Upper lobe of left lung (tissue), 6 donors: ENCODE data around the gene PLS3. TPM values are rescaled to one million over a fixed set of nuclear protein-coding genes. Genes with fewer than 3 reads are reported as not detected.

Experiments used
- ATAC-seq, 2 donors: fragments of 200-7000 bp; cut with Tn5 transposase; one replicate each; pipeline ENCODE4 v1.9.1; 2022; ENCODE audit warnings: mild to moderate bottlenecking in 2 of 2, moderate library complexity in 2 of 2; ENCODE audit not compliant: low FRiP score in 2 of 2
- DNase-seq, 2 donors: peaks; one replicate each; pipeline ENCODE4 v3.0.0-alpha.2; 2019 to 2020
- H3K27ac ChIP-seq, 4 donors: fragments of 200-600 bp; sonication (generic); one replicate each; pipeline ENCODE4 v1.5.1; 2016 to 2019
- H3K27me3 ChIP-seq, 4 donors: fragments of 200-600 bp; sonication (generic); one replicate each; pipeline ENCODE4 v1.5.1; 2017 to 2019
- H3K36me3 ChIP-seq, 4 donors: fragments of 200-600 bp; sonication (generic); one replicate each; pipeline ENCODE4 v1.5.1; 2016 to 2019
- H3K4me1 ChIP-seq, 4 donors: fragments of 200-600 bp; sonication (generic); one replicate each; pipeline ENCODE4 v1.5.1; 2018 to 2019
- H3K4me3 ChIP-seq, 4 donors: fragments of 200-600 bp; sonication (generic); one replicate each; pipeline ENCODE4 v1.5.1; 2017 to 2019; ENCODE audit warnings: mild to moderate bottlenecking in 2 of 4, moderate library complexity in 1 of 4
- H3K9me3 ChIP-seq, 4 donors: fragments of 200-600 bp; sonication (generic); one replicate each; pipeline ENCODE4 v1.5.1; 2018 to 2019
- CTCF ChIP-seq, 6 experiments: fragments of 450-650 bp in 4 of 6; fragments of 200-600 bp in 2 of 6; sonication (generic) in 2 of 6; IDR thresholded peaks; one replicate each; pipeline ENCODE4 v1.5.1; 2016 to 2019; ENCODE audit warnings: antibody characterized with exemption in 6 of 6
- EP300 ChIP-seq, 4 donors: sonication (generic); formaldehyde crosslinking; IDR thresholded peaks; one replicate each; pipeline ENCODE4 v1.5.1; 2017; ENCODE audit warnings: antibody characterized with exemption in 4 of 4, control low read depth in 2 of 4
- POLR2A ChIP-seq, 4 donors: fragments of 450-650 bp; IDR thresholded peaks; one replicate each; pipeline ENCODE4 v1.5.1; 2016 to 2017; ENCODE audit warnings: antibody characterized with exemption in 4 of 4, mild to moderate bottlenecking in 2 of 4
- POLR2AphosphoS5 ChIP-seq, 2 donors: sonication (generic); formaldehyde crosslinking; IDR thresholded peaks; one replicate each; pipeline ENCODE4 v1.5.1; 2017; ENCODE audit warnings: antibody characterized with exemption in 2 of 2
- WGBS, 2 donors: methylation state at CpG; one replicate each; pipeline ENCODE4 v1.1.5; 2017 to 2018; 5-methylcytosine and 5-hydroxymethylcytosine counted together
- total RNA-seq, 6 donors: library from RNA; depleted of rRNA in 4 of 6; stranded (reverse); fragments of >200 nt in 4 of 6; gene quantifications; one replicate each; pipeline versions ENCODE4 v1.1.0 to v1.2.1, GENCODE V29; 2016 to 2021
- donor health status: DM: no; HTN: no; CAD: no; lungs with moderate emphysema.
- donor health status: DM: no; HTN: yes; CAD: no; lungs with severe emphysema.

Gene PLS3
- total RNA-seq, 6 donors from 2014 or later, result 56.6 to 199 (median 157) TPM

GRCh38 chrX:115547448-115547847 lies 13.5 kb upstream of the PLS3 start:
- Histone ChIP-seq H3K27ac (no peak overlapping the region), H3K36me3 (no peaks in the 10 kb centered on the region), H3K27me3 (no peaks in the 10 kb centered on the region), H3K4me3 (no peak overlapping the region), H3K4me1 (no peaks in the 10 kb centered on the region), H3K9me3 (no peaks in the 10 kb centered on the region)
- 42 to 80% methylated on average over 2 of the region's 2 CpGs for WGBS, 2 donors
- DNase-seq (no peak), ATAC-seq (no peak)
- TF ChIP-seq POLR2A (IDR thresholded peaks at IDR 0.05) (no peak), EP300 (IDR thresholded peaks at IDR 0.05) (no peak), CTCF (IDR thresholded peaks at IDR 0.05) (no peak)

GRCh38 chrX:115549008-115549407 lies 12.0 kb upstream of the PLS3 start:
- TF ChIP-seq POLR2A (IDR thresholded peaks at IDR 0.05) (no peak), EP300 (IDR thresholded peaks at IDR 0.05) (no peak), CTCF (IDR thresholded peaks at IDR 0.05) (no peak), POLR2AphosphoS5 (IDR thresholded peaks at IDR 0.05) (no peak)
- 60 to 83% methylated on average over 2 to 3 of the region's 3 CpGs for WGBS, 2 donors
- H3K27me3 ChIP-seq, result no peaks in the 10 kb centered on the region
- no peaks in the 10 kb centered on the region for H3K9me3 ChIP-seq
- DNase-seq (no peak), ATAC-seq (no peak)
- H3K36me3 ChIP-seq, result no peaks in the 10 kb centered on the region
- no peak overlapping the region for H3K27ac ChIP-seq
- H3K4me3 ChIP-seq, result no peak overlapping the region
- no peaks in the 10 kb centered on the region for H3K4me1 ChIP-seq

GRCh38 chrX:115553171-115553570 lies 7.8 kb upstream of the PLS3 start:
- no peaks in the 10 kb centered on the region for H3K9me3 ChIP-seq
- WGBS, 2 donors, result 66 to 75% methylated on average over 5 of the region's 5 CpGs
- no peaks in the 10 kb centered on the region for H3K4me1 ChIP-seq
- H3K4me3 ChIP-seq, result no peak overlapping the region
- TF ChIP-seq EP300 (IDR thresholded peaks at IDR 0.05) (no peak), CTCF (IDR thresholded peaks at IDR 0.05) (no peak), POLR2A (IDR thresholded peaks at IDR 0.05) (no peak), POLR2AphosphoS5 (IDR thresholded peaks at IDR 0.05) (no peak)
- ATAC-seq, result no peak
- no peaks in the 10 kb centered on the region for H3K36me3 ChIP-seq
- DNase-seq, result no peak
- no peak overlapping the region for H3K27ac ChIP-seq
- H3K27me3 ChIP-seq, result no peaks in the 10 kb centered on the region

- H3K4me3 ChIP-seq, result no peak overlapping the region
- ATAC-seq (no peak), DNase-seq (no peak)
- 50 to 70% methylated on average over 3 of the region's 3 CpGs for WGBS, 2 donors
- TF ChIP-seq EP300 (IDR thresholded peaks at IDR 0.05) (no peak), CTCF (IDR thresholded peaks at IDR 0.05) (no peak), POLR2A (IDR thresholded peaks at IDR 0.05) (no peak), POLR2AphosphoS5 (IDR thresholded peaks at IDR 0.05) (no peak)
- no peaks in the 10 kb centered on the region for H3K4me1 ChIP-seq
- H3K36me3 ChIP-seq, result no peaks in the 10 kb centered on the region
- H3K27ac ChIP-seq, result peak overlapping the region in 3 of 4 donors; percentile 58 to 91 (median 90)
- no peaks in the 10 kb centered on the region for H3K9me3 ChIP-seq
- H3K27me3 ChIP-seq, result peaks cover 0 to 20% (median 0%) of the 10 kb centered on the region in 4 donors
Measured at GRCh38 chrX:115559672-115560071, 1.3 kb upstream of the PLS3 start.

- H3K36me3 ChIP-seq, result no peaks in the 10 kb centered on the region
- no peaks in the 10 kb centered on the region for H3K9me3 ChIP-seq
- peak overlapping the region in 3 of 4 donors; percentile 49 to 64 (median 56) for H3K4me3 ChIP-seq
- H3K27ac ChIP-seq, result peak overlapping the region; percentile 90 to 95 (median 90)
- peaks cover 0 to 20% (median 0%) of the 10 kb centered on the region in 4 donors for H3K27me3 ChIP-seq
- 28 to 42% methylated on average over 10 of the region's 10 CpGs for WGBS, 2 donors
- no peaks in the 10 kb centered on the region for H3K4me1 ChIP-seq
- DNase-seq, result peak in 1 of 2 donors; percentile 60
- TF ChIP-seq EP300 (IDR thresholded peaks at IDR 0.05), result peak in 1 of 4 donors; percentile 65
- TF ChIP-seq POLR2A (IDR thresholded peaks at IDR 0.05), result no peak
- peak; percentile 10 to 24 for TF ChIP-seq POLR2AphosphoS5 (IDR thresholded peaks at IDR 0.05)
- TF ChIP-seq CTCF (IDR thresholded peaks at IDR 0.05), result no peak
- peak; percentile 4 to 59 for ATAC-seq
Measured at GRCh38 chrX:115560211-115560977, 580 bp upstream of the PLS3 start.
